Type B pancreatic cell (in vitro differentiated cells): ENCODE measurements around the gene KLK14. TPM values are rescaled to one million over a fixed set of nuclear protein-coding genes. Genes with fewer than 3 reads are reported as not detected.

ENCODE experiments used
- DNase-seq: peaks from one replicate; pipeline ENCODE4 v3.0.0; 2021; ENCODE audit warnings: mixed read lengths; ENCODE audit not compliant: unreplicated experiment; ENCODE audit errors: extremely low spot score
- H3K27ac Mint-ChIP-seq: 2 replicates; pipeline ENCODE4 v1.8.0; 2021; ENCODE audit warnings: mild to moderate bottlenecking, mixed read lengths
- H3K27me3 Mint-ChIP-seq: 2 replicates; pipeline ENCODE4 v1.8.0; 2021; ENCODE audit warnings: mixed read lengths
- H3K36me3 Mint-ChIP-seq: 2 replicates; pipeline ENCODE4 v1.8.0; 2021; ENCODE audit warnings: mixed read lengths
- H3K4me1 Mint-ChIP-seq: one replicate; pipeline ENCODE4 v1.8.0; 2021; ENCODE audit warnings: mixed read lengths; ENCODE audit not compliant: unreplicated experiment
- H3K4me3 Mint-ChIP-seq: 2 replicates; pipeline ENCODE4 v1.8.0; 2021; ENCODE audit warnings: mild to moderate bottlenecking, mixed read lengths
- H3K9me3 Mint-ChIP-seq: 2 replicates; pipeline ENCODE4 v1.8.0; 2021; ENCODE audit warnings: mixed read lengths
- CTCF ChIP-seq: fragments of 200-600 bp; sonication (generic); conservative IDR thresholded peaks from 2 replicates; pipeline ENCODE4 v1.5.0; 2021; ENCODE audit warnings: antibody characterized with exemption, mild to moderate bottlenecking
- total RNA-seq: library from RNA; stranded (reverse); gene quantifications from 2 replicates; pipeline ENCODE4 v1.2.1, GENCODE V29; 2021; ENCODE audit warnings: low replicate concordance

The KLK14 gene
- total RNA-seq, 1 donor from 2014 or later = 0.43 TPM

GRCh38 chr19:51084505-51084904, 1.8 kb upstream of the KLK14 start:
- H3K9me3 Mint-ChIP-seq = no peaks in the 10 kb centered on the region
- TF ChIP-seq CTCF = no peak
- no peak overlapping the region for H3K4me3 Mint-ChIP-seq
- H3K27ac Mint-ChIP-seq = no peak overlapping the region
- H3K36me3 Mint-ChIP-seq = no peaks in the 10 kb centered on the region
- peaks cover 24% of the 10 kb centered on the region for H3K27me3 Mint-ChIP-seq
- no peak for DNase-seq
- no peaks in the 10 kb centered on the region for H3K4me1 Mint-ChIP-seq

- Mint-ChIP-seq H3K4me1 (no peaks in the 10 kb centered on the region), H3K4me3 (no peak overlapping the region), H3K27ac (no peak overlapping the region), H3K36me3 (no peaks in the 10 kb centered on the region), H3K27me3 (peaks cover 24% of the 10 kb centered on the region), H3K9me3 (no peaks in the 10 kb centered on the region)
- DNase-seq = no peak
- TF ChIP-seq CTCF = no peak
Observed at GRCh38 chr19:51083783-51084182, 1.1 kb upstream of the KLK14 start.

DNA sequence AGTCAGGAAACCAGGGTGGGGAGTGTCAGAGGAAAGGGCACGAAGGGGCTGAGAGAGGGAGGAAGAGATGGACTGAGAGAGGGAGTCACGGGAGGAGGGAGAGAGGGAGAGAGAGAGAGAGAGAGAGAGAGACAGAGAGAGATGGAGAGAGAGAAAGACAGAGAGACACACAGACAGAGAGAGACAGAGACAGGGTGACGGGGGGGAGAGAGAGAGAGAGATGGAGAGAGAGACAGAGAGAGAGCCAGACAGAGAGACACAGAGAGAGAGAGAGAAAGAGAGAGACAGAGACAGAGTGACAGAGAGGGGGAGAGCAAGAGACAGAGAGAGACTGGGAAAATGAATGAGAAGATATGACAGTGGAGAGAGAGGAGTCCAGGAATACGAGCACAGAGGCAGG, 494 bp upstream of the KLK14 start:
- Mint-ChIP-seq H3K27ac (no peak overlapping the region), H3K36me3 (no peaks in the 10 kb centered on the region), H3K4me3 (no peak overlapping the region), H3K4me1 (no peaks in the 10 kb centered on the region), H3K9me3 (no peaks in the 10 kb centered on the region), H3K27me3 (peaks cover 29% of the 10 kb centered on the region)
- DNase-seq = no peak
- no peak for TF ChIP-seq CTCF

DNA sequence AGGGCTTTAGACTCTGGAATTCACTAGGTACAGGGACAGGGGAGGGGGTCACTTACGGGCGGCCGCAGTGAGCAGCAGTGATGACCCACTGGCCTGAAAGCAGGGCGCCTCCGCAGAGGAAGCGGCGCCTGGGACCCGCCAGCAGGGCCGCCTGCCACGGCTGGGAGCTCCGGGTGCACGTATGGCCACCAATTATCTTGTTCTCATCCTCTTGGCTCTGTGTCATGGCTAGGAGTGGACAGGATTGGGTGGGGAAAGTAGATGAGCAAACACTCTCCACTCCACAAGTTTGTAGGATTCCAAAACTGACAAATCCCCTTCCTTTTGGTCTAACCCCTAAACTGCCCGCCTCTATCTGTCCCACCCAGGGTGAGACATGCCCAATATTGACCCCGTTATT, 1.2 kb downstream of the KLK14 start:
- Mint-ChIP-seq H3K27me3 (peaks cover 29% of the 10 kb centered on the region), H3K9me3 (no peaks in the 10 kb centered on the region), H3K4me1 (no peaks in the 10 kb centered on the region), H3K27ac (no peak overlapping the region), H3K4me3 (no peak overlapping the region), H3K36me3 (no peaks in the 10 kb centered on the region)
- DNase-seq = no peak
- TF ChIP-seq CTCF = no peak

DNA sequence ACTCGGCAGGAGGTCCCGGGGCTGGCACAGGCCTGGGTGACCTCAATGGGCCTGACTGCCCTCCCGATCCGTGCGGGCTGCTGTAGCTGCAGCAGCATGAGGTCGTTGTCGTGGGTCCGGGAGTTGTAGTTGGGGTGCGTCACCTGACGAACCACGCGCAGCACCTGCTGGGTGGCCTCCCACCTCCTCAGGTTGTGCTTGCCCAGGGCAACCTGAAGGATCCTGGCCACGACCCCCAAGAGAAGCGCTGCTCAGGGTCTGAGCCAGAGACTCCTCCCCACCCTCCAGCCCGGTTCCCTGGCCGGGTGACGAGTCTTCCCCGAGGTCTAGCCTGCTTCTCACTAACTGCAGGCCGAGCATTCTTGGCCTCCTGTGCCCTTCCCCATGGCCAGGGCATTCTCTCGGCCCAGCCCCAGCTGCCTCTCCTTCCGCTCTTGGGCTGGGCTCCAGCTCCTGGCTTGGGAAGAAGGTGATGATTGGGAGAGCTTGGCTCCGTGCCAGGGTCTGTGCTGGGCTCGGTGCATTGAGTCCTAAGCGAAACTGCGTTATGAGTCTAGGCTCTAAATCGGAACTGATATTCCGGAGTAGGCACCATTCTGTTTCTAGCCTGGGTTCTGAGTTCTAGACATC, 3.1 kb downstream of the KLK14 start:
- Mint-ChIP-seq H3K27me3 (peaks cover 36% of the 10 kb centered on the region), H3K4me1 (no peaks in the 10 kb centered on the region), H3K27ac (no peak overlapping the region), H3K4me3 (no peak overlapping the region), H3K9me3 (no peaks in the 10 kb centered on the region), H3K36me3 (no peaks in the 10 kb centered on the region)
- no peak for TF ChIP-seq CTCF
- DNase-seq = no peak

GRCh38 chr19:51078731-51079130, 4.0 kb downstream of the KLK14 start:
- TF ChIP-seq CTCF = no peak
- Mint-ChIP-seq H3K27ac (no peak overlapping the region), H3K36me3 (no peaks in the 10 kb centered on the region), H3K9me3 (peaks cover 4% of the 10 kb centered on the region), H3K27me3 (peaks cover 34% of the 10 kb centered on the region), H3K4me3 (no peak overlapping the region), H3K4me1 (no peaks in the 10 kb centered on the region)
- no peak for DNase-seq
